Mononuclear cell (primary cell): ENCODE measurements around the gene DNM3. TPM values are rescaled to one million over a fixed set of nuclear protein-coding genes. Genes with fewer than 3 reads are reported as not detected.

ENCODE experiments used
- H3K27me3 ChIP-seq: 2 replicates; pipeline ENCODE4 v1.6.0; 2011; ENCODE audit warnings: low read length, control low read depth; ENCODE audit not compliant: insufficient read depth
- H3K4me1 ChIP-seq: 2 replicates; pipeline ENCODE4 v1.5.1; 2011; ENCODE audit warnings: mild to moderate bottlenecking, low read length, control low read depth; ENCODE audit not compliant: insufficient read depth
- H3K4me3 ChIP-seq: 2 replicates; pipeline ENCODE4 v1.5.1; 2011; ENCODE audit warnings: mild to moderate bottlenecking, low read length, moderate library complexity
- H3K9me3 ChIP-seq: 2 replicates; pipeline ENCODE4 v1.5.1; 2011; ENCODE audit warnings: low read depth, mild to moderate bottlenecking, control low read depth, low read length
- total RNA-seq: library from RNA; depleted of rRNA; stranded (reverse); fragments of >200 nt; gene quantifications from one replicate; pipeline ENCODE4 v1.2.3, GENCODE V29; 2012

The DNM3 gene
- total RNA-seq, 1 donor: 20.5 TPM

- Histone ChIP-seq H3K4me1 (peaks cover 3% of the 10 kb centered on the region), H3K4me3 (no peak overlapping the region), H3K9me3 (no peaks in the 10 kb centered on the region), H3K27me3 (no peaks in the 10 kb centered on the region)
Measured at GRCh38 chr1:171912509-171913175, 71.3 kb downstream of the DNM3 start.

DNA sequence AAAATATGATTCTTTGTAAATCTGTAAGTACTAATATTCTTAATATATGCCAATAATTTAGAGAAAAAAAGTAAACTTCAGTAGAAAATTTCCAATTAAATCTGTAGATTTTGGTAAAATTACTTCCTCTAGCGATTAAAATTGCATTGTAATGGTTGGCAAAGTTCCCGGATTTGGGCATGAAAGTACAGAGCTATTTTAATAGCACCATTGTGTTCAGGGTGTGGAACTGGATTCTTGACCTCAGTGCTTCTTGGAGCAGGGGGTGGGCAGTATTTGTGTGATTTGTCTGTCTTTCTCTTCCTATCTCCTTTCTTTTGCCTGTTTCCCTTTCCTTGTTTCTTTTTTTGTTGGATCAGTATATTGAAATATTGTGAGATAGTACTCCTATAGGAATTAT is 72.1 kb downstream of the DNM3 start:
- Histone ChIP-seq H3K27me3 (no peaks in the 10 kb centered on the region), H3K9me3 (no peaks in the 10 kb centered on the region), H3K4me1 (peaks cover 3% of the 10 kb centered on the region), H3K4me3 (no peak overlapping the region)

GRCh38 chr1:171916315-171916771 is 75.0 kb downstream of the DNM3 start:
- H3K4me1 ChIP-seq: peaks cover 3% of the 10 kb centered on the region
- no peaks in the 10 kb centered on the region for H3K9me3 ChIP-seq
- H3K4me3 ChIP-seq: no peak overlapping the region
- H3K27me3 ChIP-seq: no peaks in the 10 kb centered on the region

DNA sequence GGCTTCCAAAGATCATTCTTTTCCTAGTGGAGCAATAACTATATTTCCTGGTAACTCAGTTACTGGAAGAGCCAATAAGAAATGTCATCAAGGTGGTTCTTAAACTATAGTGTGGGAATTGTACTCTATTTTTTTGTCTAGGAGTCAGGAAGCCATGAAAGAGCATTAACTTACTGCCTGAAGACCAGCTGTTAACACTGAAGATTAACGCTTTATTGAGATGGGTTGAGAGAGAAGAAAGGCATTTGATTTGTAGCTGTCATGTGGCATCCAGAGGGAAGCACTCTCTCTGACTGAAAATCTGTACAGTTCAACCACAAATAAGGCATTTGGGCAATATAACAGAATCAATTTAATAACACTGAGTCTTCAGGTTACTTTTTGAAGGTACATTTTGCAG is 76.0 kb downstream of the DNM3 start:
- Histone ChIP-seq H3K9me3 (no peaks in the 10 kb centered on the region), H3K4me3 (no peak overlapping the region)

GRCh38 chr1:171919891-171920887 is 78.9 kb downstream of the DNM3 start:
- H3K4me3 ChIP-seq: no peak overlapping the region
- H3K9me3 ChIP-seq: no peaks in the 10 kb centered on the region
- H3K27me3 ChIP-seq: no peaks in the 10 kb centered on the region
- no peaks in the 10 kb centered on the region for H3K4me1 ChIP-seq

More for the DNA sequence above, 76.0 kb downstream of the DNM3 start:
- peaks cover 3% of the 10 kb centered on the region for H3K4me1 ChIP-seq
- H3K27me3 ChIP-seq: no peaks in the 10 kb centered on the region

- H3K9me3 ChIP-seq: no peaks in the 10 kb centered on the region
- no peak overlapping the region for H3K4me3 ChIP-seq
- no peaks in the 10 kb centered on the region for H3K4me1 ChIP-seq
- H3K27me3 ChIP-seq: no peaks in the 10 kb centered on the region
Measured at GRCh38 chr1:171922999-171923398, 81.7 kb downstream of the DNM3 start.

DNA sequence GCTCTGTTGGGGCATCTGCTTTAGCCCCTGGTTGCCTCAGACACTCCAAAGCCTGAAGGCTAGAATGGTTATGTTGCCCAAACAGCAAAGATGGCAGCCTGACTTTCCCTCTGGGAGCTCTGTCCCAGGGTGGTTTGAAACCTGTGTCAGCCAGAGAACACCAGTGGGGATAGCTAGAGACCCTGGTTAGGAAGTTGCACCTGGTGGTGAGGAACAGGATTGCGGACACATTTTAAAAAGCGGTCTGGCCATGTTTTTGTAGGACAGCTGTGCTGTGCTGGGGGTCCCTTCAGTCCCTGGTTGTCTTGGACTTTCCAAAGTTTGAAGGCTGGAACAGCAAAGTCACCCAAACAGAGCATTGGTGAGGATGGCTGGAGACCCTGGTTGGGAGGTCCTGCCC is 87.8 kb downstream of the DNM3 start:
- Histone ChIP-seq H3K27me3 (no peaks in the 10 kb centered on the region), H3K9me3 (no peaks in the 10 kb centered on the region), H3K4me1 (no peaks in the 10 kb centered on the region), H3K4me3 (no peak overlapping the region)

- Histone ChIP-seq H3K4me1 (no peaks in the 10 kb centered on the region), H3K9me3 (no peaks in the 10 kb centered on the region), H3K4me3 (no peak overlapping the region), H3K27me3 (no peaks in the 10 kb centered on the region)
Measured at GRCh38 chr1:171931752-171932151, 90.5 kb downstream of the DNM3 start.

GRCh38 chr1:171934664-171935063 is 93.4 kb downstream of the DNM3 start:
- no peaks in the 10 kb centered on the region for H3K9me3 ChIP-seq
- no peaks in the 10 kb centered on the region for H3K4me1 ChIP-seq
- no peak overlapping the region for H3K4me3 ChIP-seq
- H3K27me3 ChIP-seq: no peaks in the 10 kb centered on the region

- Histone ChIP-seq H3K9me3 (no peaks in the 10 kb centered on the region), H3K4me3 (no peak overlapping the region), H3K4me1 (no peaks in the 10 kb centered on the region), H3K27me3 (no peaks in the 10 kb centered on the region)
Measured at GRCh38 chr1:171935086-171935485, 93.8 kb downstream of the DNM3 start.

GRCh38 chr1:171935664-171936063 is 94.4 kb downstream of the DNM3 start:
- no peaks in the 10 kb centered on the region for H3K9me3 ChIP-seq
- H3K27me3 ChIP-seq: no peaks in the 10 kb centered on the region
- H3K4me1 ChIP-seq: no peaks in the 10 kb centered on the region
- H3K4me3 ChIP-seq: no peak overlapping the region

GRCh38 chr1:171937938-171938337 is 96.6 kb downstream of the DNM3 start:
- Histone ChIP-seq H3K9me3 (no peaks in the 10 kb centered on the region), H3K27me3 (no peaks in the 10 kb centered on the region), H3K4me1 (no peaks in the 10 kb centered on the region), H3K4me3 (no peak overlapping the region)

- Histone ChIP-seq H3K9me3 (no peaks in the 10 kb centered on the region), H3K27me3 (no peaks in the 10 kb centered on the region), H3K4me3 (no peak overlapping the region), H3K4me1 (no peaks in the 10 kb centered on the region)
Measured at GRCh38 chr1:171939740-171940139, 98.4 kb downstream of the DNM3 start.

GRCh38 chr1:171940368-171940767 is 99.1 kb downstream of the DNM3 start:
- Histone ChIP-seq H3K4me1 (no peaks in the 10 kb centered on the region), H3K4me3 (no peak overlapping the region), H3K27me3 (no peaks in the 10 kb centered on the region), H3K9me3 (no peaks in the 10 kb centered on the region)

GRCh38 chr1:171941920-171942319 is 100.6 kb downstream of the DNM3 start:
- H3K4me3 ChIP-seq: no peak overlapping the region
- H3K9me3 ChIP-seq: no peaks in the 10 kb centered on the region
- H3K27me3 ChIP-seq: no peaks in the 10 kb centered on the region
- no peaks in the 10 kb centered on the region for H3K4me1 ChIP-seq
